H9 (cell line): Measurements from ENCODE around the gene MIGA1. TPM values are rescaled to one million over a fixed set of nuclear protein-coding genes. Genes with fewer than 3 reads are reported as not detected.

ENCODE experiments used
- DNase-seq: peaks from one replicate; pipeline ENCODE4 v3.0.0-alpha.2; 2017
- H2AFZ ChIP-seq: one replicate; pipeline ENCODE4 v1.6.1; 2013; ENCODE audit warnings: mild to moderate bottlenecking, low read length, control low read depth, moderate library complexity
- H2AK5ac ChIP-seq: 2 replicates; pipeline ENCODE4 v1.6.1; 2013; ENCODE audit warnings: low read length, control low read depth, mixed read lengths; ENCODE audit not compliant: insufficient read length
- H2BK120ac ChIP-seq: one replicate; pipeline ENCODE4 v1.6.1; 2013; ENCODE audit warnings: low read depth, mild to moderate bottlenecking, low read length, control low read depth, inconsistent platforms; ENCODE audit not compliant: poor library complexity, severe bottlenecking
- H2BK12ac ChIP-seq: 2 replicates; pipeline ENCODE4 v1.6.1; 2013; ENCODE audit warnings: low read length, control low read depth, mixed read lengths, low read depth; ENCODE audit not compliant: insufficient read length
- H2BK15ac ChIP-seq: 2 replicates; pipeline ENCODE4 v1.6.1; 2013; ENCODE audit warnings: low read depth, low read length, control low read depth
- H2BK20ac ChIP-seq: one replicate; pipeline ENCODE4 v1.6.1; 2013; ENCODE audit warnings: low read depth, mild to moderate bottlenecking, low read length, control low read depth, inconsistent platforms; ENCODE audit not compliant: poor library complexity, severe bottlenecking
- H2BK5ac ChIP-seq: 2 replicates; pipeline ENCODE4 v1.6.1; 2013; ENCODE audit warnings: low read length, control low read depth, mixed read lengths; ENCODE audit not compliant: insufficient read length
- H3K14ac ChIP-seq: 2 replicates; pipeline ENCODE4 v1.6.1; 2013; ENCODE audit warnings: low read length, control low read depth; ENCODE audit not compliant: insufficient read depth
- H3K18ac ChIP-seq: 2 replicates; pipeline ENCODE4 v1.6.1; 2013; ENCODE audit warnings: low read depth, mild to moderate bottlenecking, mixed read lengths, low read length, control low read depth; ENCODE audit not compliant: insufficient read length
- H3K23ac ChIP-seq: 2 replicates; pipeline ENCODE4 v1.6.1; 2013; ENCODE audit warnings: low read length, control low read depth, mixed read lengths, low read depth; ENCODE audit not compliant: insufficient read length
- H3K23me2 ChIP-seq: 2 replicates; pipeline ENCODE4 v1.6.1; 2013; ENCODE audit warnings: low read depth, mild to moderate bottlenecking, mixed read lengths, low read length, control low read depth; ENCODE audit not compliant: insufficient read length, poor library complexity, severe bottlenecking
- H3K27ac ChIP-seq: 2 replicates; pipeline ENCODE4 v1.5.1; 2013; ENCODE audit warnings: low read length, control low read depth, mixed read lengths, low read depth; ENCODE audit not compliant: insufficient read length
- H3K27me3 ChIP-seq: 2 replicates; pipeline ENCODE4 v1.6.1; 2013; ENCODE audit warnings: low read length, control low read depth, inconsistent platforms; ENCODE audit not compliant: insufficient read depth
- H3K4ac ChIP-seq: 2 replicates; pipeline ENCODE4 v1.6.1; 2013; ENCODE audit warnings: low read depth, mild to moderate bottlenecking, control low read depth, inconsistent platforms, low read length, moderate library complexity
- H3K4me1 ChIP-seq: 2 replicates; pipeline ENCODE4 v1.6.1; 2013; ENCODE audit warnings: low read length, control low read depth, inconsistent platforms; ENCODE audit not compliant: insufficient read depth
- H3K4me2 ChIP-seq: 2 replicates; pipeline ENCODE4 v1.6.1; 2013; ENCODE audit warnings: low read length, control low read depth, mixed read lengths; ENCODE audit not compliant: insufficient read length, insufficient read depth
- H3K56ac ChIP-seq: 2 replicates; pipeline ENCODE4 v1.6.1; 2013; ENCODE audit warnings: low read depth, mild to moderate bottlenecking, mixed read lengths, low read length, control low read depth; ENCODE audit not compliant: insufficient read length
- H3K79me1 ChIP-seq: 2 replicates; pipeline ENCODE4 v1.6.1; 2013; ENCODE audit warnings: low read depth, mild to moderate bottlenecking, moderate library complexity, low read length, control low read depth, inconsistent platforms; ENCODE audit not compliant: insufficient read depth, poor library complexity, severe bottlenecking
- H3K79me2 ChIP-seq: 2 replicates; pipeline ENCODE4 v1.6.1; 2013; ENCODE audit warnings: low read length, control low read depth, inconsistent platforms; ENCODE audit not compliant: insufficient read depth
- H3K9ac ChIP-seq: 2 replicates; pipeline ENCODE4 v1.6.1; 2013; ENCODE audit warnings: low read length, control low read depth, mixed read lengths; ENCODE audit not compliant: insufficient read length; ENCODE audit errors: extremely low read depth
- H3K9me3 ChIP-seq: one replicate; pipeline ENCODE4 v1.6.1; 2013; ENCODE audit warnings: low read depth, low read length, inconsistent platforms; ENCODE audit not compliant: control insufficient read depth
- H3T11ph ChIP-seq: one replicate; pipeline ENCODE4 v1.6.1; 2013; ENCODE audit warnings: mild to moderate bottlenecking, low read length, control low read depth, inconsistent platforms
- H4K20me1 ChIP-seq: one replicate; pipeline ENCODE4 v1.6.1; 2013; ENCODE audit not compliant: control insufficient read depth, insufficient read length, insufficient read depth
- H4K5ac ChIP-seq: 2 replicates; pipeline ENCODE4 v1.6.1; 2013; ENCODE audit warnings: low read depth, mild to moderate bottlenecking, mixed read lengths, low read length, control low read depth; ENCODE audit not compliant: insufficient read length
- H4K8ac ChIP-seq: replicated peaks from 2 replicates; pipeline ENCODE4 v1.6.1; 2013; ENCODE audit warnings: low read length, control low read depth, mixed read lengths, low read depth; ENCODE audit not compliant: insufficient read length
- H4K91ac ChIP-seq: 2 replicates; pipeline ENCODE4 v1.6.1; 2013; ENCODE audit warnings: low read depth, mild to moderate bottlenecking, moderate library complexity, mixed read lengths, low read length, control low read depth; ENCODE audit not compliant: insufficient read length
- H3K27ac Mint-ChIP-seq, 3 experiments: 2 replicates in 2 of 3; 3 replicates in 1 of 3; pipeline ENCODE4 v1.8.0; 2020 to 2021; ENCODE audit warnings: mixed read lengths in 3 of 3, mild to moderate bottlenecking in 1 of 3, moderate library complexity in 1 of 3
- H3K27me3 Mint-ChIP-seq: 2 replicates; pipeline ENCODE4 v1.8.0; 2021; ENCODE audit warnings: low read depth, mild to moderate bottlenecking, moderate library complexity, mixed read lengths
- H3K36me3 Mint-ChIP-seq, 3 experiments: 2 replicates in 2 of 3; 3 replicates in 1 of 3; pipeline ENCODE4 v1.8.0; 2020 to 2021; ENCODE audit warnings: low read depth in 3 of 3, mixed read lengths in 3 of 3; ENCODE audit not compliant: insufficient read depth in 1 of 3
- H3K4me1 Mint-ChIP-seq, 2 experiments: 2 replicates each; pipeline ENCODE4 v1.8.0; 2020; ENCODE audit warnings: mixed read lengths in 2 of 2
- H3K4me3 Mint-ChIP-seq, 2 experiments: 2 replicates in 1 of 2; 3 replicates in 1 of 2; pipeline ENCODE4 v1.8.0; 2020 to 2021; ENCODE audit warnings: mild to moderate bottlenecking in 2 of 2, mixed read lengths in 2 of 2, moderate library complexity in 1 of 2
- H3K9me3 Mint-ChIP-seq, 2 experiments: 2 replicates in 1 of 2; 3 replicates in 1 of 2; pipeline ENCODE4 v1.8.0; 2020; ENCODE audit warnings: mild to moderate bottlenecking in 2 of 2, mixed read lengths in 2 of 2, moderate library complexity in 1 of 2
- WGBS: extraction: QIAGEN DNeasy Blood & Tissue Kit; methylation state at CpG from one replicate; pipeline ENCODE4 v1.1.7; 2013; ENCODE audit warnings: missing lambda C conversion rate, low lambda C conversion rate, mixed read lengths; ENCODE audit not compliant: insufficient read length; ENCODE audit errors: extremely low coverage; 5-methylcytosine and 5-hydroxymethylcytosine counted together
- total RNA-seq: library from RNA; stranded (reverse); gene quantifications from 2 replicates; pipeline ENCODE4 v1.2.1, GENCODE V29; 2021
- TF ChIP-seq, protein P1 (sequence below): fragments of 200-600 bp; sonication (generic); conservative IDR thresholded peaks from 3 replicates; pipeline ENCODE4 v1.8.0; 2021; ENCODE audit warnings: antibody characterized with exemption, mild to moderate bottlenecking

Gene MIGA1
- total RNA-seq, 1 experiment from 2014 or later: 6.3 TPM

DNA sequence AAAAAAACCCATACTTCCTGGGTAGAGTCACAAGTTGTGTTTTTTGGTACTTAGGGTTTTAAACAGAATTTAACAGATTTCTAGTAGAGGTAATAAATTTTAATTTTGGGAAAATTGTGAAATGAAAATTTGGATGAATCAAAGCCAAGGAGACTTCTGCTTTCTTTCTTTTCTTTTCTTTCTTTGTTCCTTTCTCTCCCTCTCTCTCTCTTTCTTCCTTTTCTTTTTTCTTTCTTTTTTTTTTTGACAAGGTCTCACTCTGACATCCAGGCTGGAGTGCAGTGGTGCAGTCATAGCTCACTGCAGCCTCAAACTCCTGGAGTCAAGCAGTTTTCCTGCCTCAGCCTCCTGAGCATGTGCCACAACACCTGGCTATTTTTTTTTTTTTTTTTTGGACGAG lies 62.1 kb downstream of the MIGA1 start:
- H3K36me3 Mint-ChIP-seq: no peaks in the 10 kb centered on the region; a peak in 2 of 7 replicates

More for the DNA sequence above, 62.1 kb downstream of the MIGA1 start:
- Histone ChIP-seq H4K8ac (no peak overlapping the region), H3K4me2 (no peak overlapping the region), H4K5ac (no peak overlapping the region), H2AFZ (no peak overlapping the region), H4K20me1 (no peaks in the 10 kb centered on the region), H2BK20ac (no peak overlapping the region), H4K91ac (no peak overlapping the region), H3T11ph (no peak overlapping the region), H3K56ac (no peak overlapping the region), H2BK12ac (no peak overlapping the region), H3K9me3 (no peaks in the 10 kb centered on the region), H3K79me1 (no peaks in the 10 kb centered on the region), H3K4ac (no peak overlapping the region), H2BK5ac (no peak overlapping the region), H3K27ac (no peak overlapping the region), H3K9ac (no peak overlapping the region), H3K79me2 (no peaks in the 10 kb centered on the region), H3K23ac (no peak overlapping the region), H2AK5ac (no peak overlapping the region), H3K4me1 (no peaks in the 10 kb centered on the region), H3K27me3 (no peaks in the 10 kb centered on the region), H3K23me2 (no peaks in the 10 kb centered on the region), H3K18ac (no peak overlapping the region), H2BK120ac (no peak overlapping the region), H3K14ac (no peak overlapping the region), H2BK15ac (no peak overlapping the region)
- Mint-ChIP-seq H3K27ac (peak overlapping the region in 2 of 3 experiments; percentile 42 to 48; a peak in 3 of 7 replicates), H3K9me3 (no peaks in the 10 kb centered on the region), H3K27me3 (no peaks in the 10 kb centered on the region), H3K4me1 (peaks cover 8% of the 10 kb centered on the region in 2 experiments), H3K4me3 (no peak overlapping the region)
- DNase-seq: no peak
- TF ChIP-seq, protein P1, sequence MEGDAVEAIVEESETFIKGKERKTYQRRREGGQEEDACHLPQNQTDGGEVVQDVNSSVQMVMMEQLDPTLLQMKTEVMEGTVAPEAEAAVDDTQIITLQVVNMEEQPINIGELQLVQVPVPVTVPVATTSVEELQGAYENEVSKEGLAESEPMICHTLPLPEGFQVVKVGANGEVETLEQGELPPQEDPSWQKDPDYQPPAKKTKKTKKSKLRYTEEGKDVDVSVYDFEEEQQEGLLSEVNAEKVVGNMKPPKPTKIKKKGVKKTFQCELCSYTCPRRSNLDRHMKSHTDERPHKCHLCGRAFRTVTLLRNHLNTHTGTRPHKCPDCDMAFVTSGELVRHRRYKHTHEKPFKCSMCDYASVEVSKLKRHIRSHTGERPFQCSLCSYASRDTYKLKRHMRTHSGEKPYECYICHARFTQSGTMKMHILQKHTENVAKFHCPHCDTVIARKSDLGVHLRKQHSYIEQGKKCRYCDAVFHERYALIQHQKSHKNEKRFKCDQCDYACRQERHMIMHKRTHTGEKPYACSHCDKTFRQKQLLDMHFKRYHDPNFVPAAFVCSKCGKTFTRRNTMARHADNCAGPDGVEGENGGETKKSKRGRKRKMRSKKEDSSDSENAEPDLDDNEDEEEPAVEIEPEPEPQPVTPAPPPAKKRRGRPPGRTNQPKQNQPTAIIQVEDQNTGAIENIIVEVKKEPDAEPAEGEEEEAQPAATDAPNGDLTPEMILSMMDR: no peak
- WGBS: no CpG with 5 or more reads among the region's 1 CpG
